HTERT RPE-1 (cell line): ENCODE results near the gene RASSF5.

ENCODE experiments used
- in situ Hi-C: fragments of 300-500 bp; cut with MboI; formaldehyde crosslinking; loops from 4 replicates; pipeline ENCODE4 v1.14.3; 2020; ENCODE audit warnings: low sequenced_read_pairs

The RASSF5 gene

GRCh38 chr1:206544562-206545257 is 37.4 kb downstream of the RASSF5 start:
- in situ Hi-C loops, result no loop called here

GRCh38 chr1:206545351-206545750 is 38.0 kb downstream of the RASSF5 start:
- in situ Hi-C loops, result no loop called here

- in situ Hi-C loops, result no loop called here
These were observed 39.8 kb downstream of the RASSF5 start for GRCh38 chr1:206547104-206547503.

DNA sequence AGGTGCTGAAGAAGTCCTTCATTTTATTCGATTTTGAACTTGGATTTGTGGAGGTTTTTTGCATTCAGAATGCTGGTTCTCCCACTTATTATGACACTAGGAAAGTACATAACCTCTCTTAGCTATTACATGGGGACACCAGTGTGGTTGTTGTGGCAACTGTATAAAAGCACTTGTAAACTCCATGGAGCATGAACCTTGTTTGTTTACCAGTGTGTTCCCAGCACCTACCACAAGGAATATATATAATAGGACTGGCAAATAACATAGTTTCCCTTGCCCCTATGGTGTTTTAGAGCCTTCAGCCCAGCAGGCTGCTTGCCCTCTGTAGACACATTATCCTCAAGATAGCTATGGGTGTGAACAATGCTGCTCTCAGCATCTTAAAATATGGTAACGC is 43.1 kb downstream of the RASSF5 start:
- in situ Hi-C loops, result no loop called here

DNA sequence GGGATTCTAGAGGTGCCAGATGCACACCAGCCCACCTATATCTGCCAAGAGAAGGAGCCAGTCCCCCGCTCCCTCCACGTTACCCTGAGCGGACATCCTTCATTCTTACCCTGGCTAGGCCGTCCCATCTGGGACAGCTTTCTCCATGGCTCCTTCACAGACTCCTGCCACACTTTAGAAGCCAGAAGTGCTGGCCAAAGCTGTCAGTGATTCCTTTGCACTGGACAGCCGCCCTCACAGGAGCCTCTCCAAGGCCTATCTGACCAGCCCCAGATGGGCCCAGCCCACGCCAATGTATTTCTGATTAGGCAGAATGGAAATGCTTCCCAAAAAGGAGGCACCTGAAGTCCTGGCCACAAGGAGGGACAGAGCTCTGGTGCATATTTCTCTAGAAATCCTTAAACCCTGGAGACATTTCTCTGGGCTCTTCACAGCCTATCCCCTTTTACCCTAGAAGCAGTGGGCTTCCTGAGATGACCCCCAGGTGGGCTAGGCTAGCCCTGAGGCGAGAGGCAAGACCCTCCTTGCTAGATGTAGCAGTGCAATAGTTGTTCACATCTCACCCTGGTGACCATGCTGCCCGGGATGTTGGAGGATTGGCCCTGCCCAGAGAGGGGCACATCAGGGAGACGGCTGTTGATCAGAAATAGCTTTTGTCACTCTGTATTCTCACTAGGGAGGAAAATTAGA is 44.1 kb downstream of the RASSF5 start:
- in situ Hi-C loops, result no loop called here

DNA sequence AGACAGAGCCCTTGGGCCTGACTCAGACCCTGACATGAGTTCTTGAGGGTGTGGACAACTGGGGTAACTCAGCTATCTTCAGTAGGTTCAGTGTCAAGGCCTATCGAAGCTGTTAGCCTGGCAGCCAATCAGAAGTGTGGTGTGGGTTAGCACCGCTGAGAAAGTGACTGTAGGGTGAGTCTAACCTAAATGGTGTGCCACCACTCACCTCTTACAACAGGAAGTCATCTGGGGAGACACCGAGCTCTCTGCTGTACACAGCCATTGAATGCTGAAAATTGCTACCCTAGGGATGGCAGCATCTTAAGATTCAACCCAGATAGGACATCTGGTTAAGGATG is 44.6 kb downstream of the RASSF5 start:
- in situ Hi-C loops, result no loop called here

DNA sequence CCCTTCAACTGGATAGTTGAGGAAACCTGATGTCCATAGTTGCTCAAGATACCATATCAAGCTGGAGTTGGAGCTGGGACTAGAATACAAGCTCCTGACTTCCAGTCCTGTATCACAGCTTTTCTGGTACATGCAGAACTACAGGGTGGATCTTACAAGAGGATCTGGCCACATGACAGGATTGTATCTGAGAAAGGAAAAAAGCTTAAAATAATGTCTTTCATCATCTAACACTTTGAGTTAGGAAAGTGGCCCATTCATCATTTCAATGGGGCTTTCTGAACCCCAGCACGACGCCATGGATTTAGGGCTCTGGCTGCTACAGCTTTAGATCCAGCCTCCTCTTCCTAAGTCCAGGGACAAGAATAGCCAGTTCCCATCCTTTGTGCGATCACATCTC is 46.9 kb downstream of the RASSF5 start:
- in situ Hi-C loops, result no loop called here

GRCh38 chr1:206554701-206555472 is 47.6 kb downstream of the RASSF5 start:
- in situ Hi-C loops, result no loop called here

- in situ Hi-C loops, result no loop called here
These were observed 48.2 kb downstream of the RASSF5 start for GRCh38 chr1:206555473-206555935.

DNA sequence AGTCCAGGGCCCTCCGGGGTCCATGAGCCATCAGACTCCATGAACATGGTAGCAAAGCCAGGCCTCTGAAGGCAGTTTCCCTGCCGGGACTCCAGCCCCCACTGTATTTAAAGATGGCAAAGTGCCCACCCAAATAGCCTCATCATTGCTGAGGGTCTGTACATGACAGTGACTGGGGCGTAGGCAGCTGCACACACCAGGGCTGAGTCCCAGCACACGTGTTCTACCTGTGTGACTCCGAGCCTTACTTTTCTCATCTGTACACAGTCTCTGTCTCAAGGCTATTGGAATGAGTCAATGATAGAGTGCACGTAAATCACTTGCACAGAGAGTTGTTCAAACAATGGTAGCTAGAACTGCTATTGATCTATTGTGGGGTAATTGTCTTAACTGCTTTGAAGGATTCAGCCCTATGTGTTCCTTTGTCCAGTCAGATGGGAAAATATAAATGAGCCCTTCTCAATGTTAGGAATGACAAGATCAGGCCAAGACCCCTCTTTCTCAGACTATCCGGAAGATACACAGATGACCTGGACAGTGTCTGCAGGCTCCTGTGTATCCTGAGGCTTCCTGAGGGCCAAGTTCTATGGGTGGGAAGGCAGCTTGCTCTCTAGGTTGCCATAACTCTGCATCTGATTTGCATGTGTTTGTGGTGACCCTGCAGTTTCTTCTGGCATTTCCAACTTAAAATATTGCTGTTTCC is 48.9 kb downstream of the RASSF5 start:
- in situ Hi-C loops, result no loop called here

GRCh38 chr1:206556750-206557635 is 49.7 kb downstream of the RASSF5 start:
- in situ Hi-C loops, result no loop called here

GRCh38 chr1:206557636-206558473 is 50.5 kb downstream of the RASSF5 start:
- in situ Hi-C loops, result no loop called here

DNA sequence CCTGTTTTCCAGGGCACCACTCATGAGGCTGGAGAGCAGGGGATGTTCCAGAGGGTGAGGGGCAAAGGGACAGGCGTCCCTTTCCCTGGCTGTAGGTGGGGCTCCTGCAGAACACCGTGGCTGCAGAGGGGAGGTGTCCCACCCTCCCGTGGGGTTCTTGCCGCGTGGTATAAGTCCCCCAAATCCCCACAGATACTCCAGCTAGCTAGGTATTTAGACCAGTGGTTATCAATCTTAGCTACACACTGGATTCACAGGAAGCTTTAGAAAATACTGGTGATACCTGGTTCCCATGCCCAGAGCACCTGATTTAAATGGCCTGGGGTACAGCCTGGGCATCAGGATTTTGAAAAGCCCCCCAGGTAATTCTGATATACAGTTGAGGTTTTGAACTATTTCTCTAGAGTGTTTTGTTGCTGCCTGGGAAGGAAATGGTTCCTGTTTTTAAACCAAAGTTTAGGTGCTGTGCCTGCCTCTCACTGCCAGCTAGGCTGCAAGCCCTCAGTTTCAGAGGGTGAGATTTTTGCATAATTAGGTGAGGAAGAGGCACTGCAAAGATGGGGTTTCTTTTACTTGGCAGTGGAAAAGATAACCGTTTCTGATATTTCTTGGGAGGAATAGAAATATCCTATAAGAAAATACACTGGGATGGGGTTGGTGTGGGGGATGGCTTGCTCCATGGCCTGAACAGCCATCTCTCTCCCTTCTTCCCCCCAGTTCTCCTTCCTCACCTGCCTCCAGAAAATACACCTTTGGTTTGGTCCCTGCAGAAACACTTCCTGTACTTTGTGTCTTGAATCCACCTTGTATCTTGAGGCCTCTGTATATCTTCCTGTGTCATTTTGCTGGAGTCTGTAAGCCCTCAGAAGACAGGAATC is 51.7 kb downstream of the RASSF5 start:
- in situ Hi-C loops, result no loop called here

GRCh38 chr1:206559672-206559995 is 52.3 kb downstream of the RASSF5 start:
- in situ Hi-C loops, result no loop called here

DNA sequence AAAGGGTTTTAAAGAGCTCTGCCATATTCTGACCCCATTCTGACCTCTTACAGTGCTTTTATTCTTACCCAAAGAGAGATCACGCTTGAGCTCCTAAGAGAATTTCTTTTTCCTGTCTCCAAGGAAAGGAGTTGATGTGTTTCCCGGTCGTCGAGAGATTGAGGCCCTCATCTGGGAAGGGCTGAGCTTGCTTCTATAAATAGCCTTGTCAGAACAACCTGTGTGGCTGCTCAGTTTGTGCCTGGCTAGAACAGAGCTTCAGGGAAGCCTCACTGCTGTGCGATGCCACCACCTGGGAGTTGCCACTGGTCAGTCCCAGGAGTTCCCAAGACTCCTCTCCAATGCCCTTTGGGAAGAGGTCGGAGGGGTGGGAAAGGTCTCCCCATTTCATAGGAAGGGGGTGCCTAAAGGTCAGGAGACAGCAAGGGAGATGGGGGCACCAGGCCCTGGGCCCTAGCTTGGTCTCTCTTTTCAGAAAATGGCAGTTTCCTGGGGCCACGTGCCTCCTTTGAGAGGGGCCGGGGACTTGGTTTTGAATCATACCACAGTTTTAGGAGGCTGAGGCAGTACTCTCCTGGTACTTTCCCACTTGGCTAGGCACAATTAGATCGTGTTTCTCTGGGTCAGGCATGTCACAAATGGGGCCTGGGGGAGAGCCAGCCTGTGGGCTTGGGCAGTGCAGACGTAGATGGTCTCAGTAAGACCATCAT is 52.8 kb downstream of the RASSF5 start:
- in situ Hi-C loops, result no loop called here

- in situ Hi-C loops, result no loop called here
These were observed 56.3 kb downstream of the RASSF5 start for GRCh38 chr1:206563367-206564207.

DNA sequence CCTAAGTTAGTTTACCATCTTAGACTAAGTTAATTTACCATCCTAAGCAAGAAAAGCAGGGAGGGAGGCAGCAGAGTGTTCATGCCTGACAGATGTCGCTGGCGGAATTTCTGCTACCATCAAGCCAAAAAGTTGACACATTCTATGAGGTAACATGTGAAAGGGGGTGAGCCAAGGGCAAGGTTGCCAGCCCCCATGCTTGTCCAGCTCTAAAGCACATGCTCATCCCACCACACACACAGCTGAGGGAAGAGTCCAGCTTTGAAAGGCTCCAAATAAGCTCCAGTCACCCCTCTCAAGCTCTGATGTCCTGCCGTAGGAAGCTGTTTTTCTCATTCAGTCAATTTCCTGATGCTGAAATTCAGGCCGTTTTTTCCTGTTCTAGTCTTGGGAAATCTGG is 58.7 kb downstream of the RASSF5 start:
- in situ Hi-C loops, result no loop called here
